Left lung (tissue), 14 donors: ENCODE measurements around the gene BTN2A1. TPM values are rescaled to one million over a fixed set of nuclear protein-coding genes. Genes with fewer than 3 reads are reported as not detected.

Source experiments
- ATAC-seq: fragments of 200-7000 bp; cut with Tn5 transposase; one replicate; pipeline ENCODE4 v1.9.1; 2020; ENCODE audit warnings: moderate library complexity
- DNase-seq, 4 donors: peaks; one replicate each; pipeline ENCODE4 v3.0.0-alpha.2; 2013 to 2020
- H3K27ac ChIP-seq, 2 donors: fragments of 200-600 bp; sonication (generic) in 1 of 2; one replicate each; pipeline versions ENCODE4 v1.5.0 to v1.8.0; 2020 to 2021
- H3K27me3 ChIP-seq, 2 donors: fragments of 200-600 bp; sonication (generic) in 1 of 2; one replicate each; pipeline versions ENCODE4 v1.5.0 to v1.8.0; 2020 to 2021
- H3K36me3 ChIP-seq, 2 donors: fragments of 200-600 bp; sonication (generic) in 1 of 2; one replicate each; pipeline versions ENCODE4 v1.5.0 to v1.8.0; 2020 to 2021
- H3K4me1 ChIP-seq, 2 donors: fragments of 200-600 bp; one replicate each; pipeline ENCODE4 v1.8.0; 2021
- H3K4me3 ChIP-seq, 2 donors: fragments of 200-600 bp; sonication (generic) in 1 of 2; one replicate each; pipeline versions ENCODE4 v1.5.0 to v1.8.0; 2020 to 2021; ENCODE audit warnings: mild to moderate bottlenecking in 1 of 2
- H3K9me3 ChIP-seq, 2 donors: fragments of 200-600 bp; sonication (generic) in 1 of 2; one replicate each; pipeline versions ENCODE4 v1.5.0 to v1.8.0; 2020 to 2021
- CTCF ChIP-seq, 2 donors: fragments of 200-600 bp; sonication (generic) in 1 of 2; IDR thresholded peaks; one replicate each; pipeline versions ENCODE4 v1.5.0 to v1.8.0; 2021; ENCODE audit warnings: antibody characterized with exemption in 2 of 2
- intact Hi-C, 2 donors: fragments of 100-400 bp; cut with DNase I; formaldehyde crosslinking; loops; one replicate each; pipeline versions ENCODE4 v1.11.2 to v1.14.2; 2022
- long read RNA-seq, 12 donors: library from polyadenylated mRNA in 2 of 12; unstranded in 2 of 12; transcript quantifications; one replicate each; pipeline ENCODE4 v2.0.0 and lab custom pipeline, GENCODE V29; 2019 to 2026
- polyA plus RNA-seq, 6 donors: library from polyadenylated mRNA; unstranded; fragments of 120-200 nt; gene quantifications; one replicate each; pipeline ENCODE4 v1.2.1, GENCODE V29; 2013; ENCODE audit not compliant: insufficient read length in 6 of 6
- total RNA-seq, 2 donors: library from RNA; stranded (reverse); fragmentation: NEBNext Ultra II Directional; extraction: Animal tissue kit (Norgen Biotek cat#: 25700); gene quantifications; one replicate each; pipeline ENCODE4 v1.2.1, GENCODE V29; 2021
- donor health status: DM: no; HTN: yes; CAD: no.
- donor health status: DM: no; HTN: no; CAD: no.

BTN2A1 gene
- 10 to 100 TPM; 17.5 to 34.7 TPM for total RNA-seq
- polyA plus RNA-seq, result 10 to 100 TPM; 39.1 to 48.6 (median 43.7) TPM
- long read RNA-seq, donor 1, partial matches to known transcripts, result 10 of 12 reads
- long read RNA-seq, donor 1, other reads (novel, unspliced or antisense), result 0 of 12 reads
- long read RNA-seq, donor 2, partial matches to known transcripts, result 0 of 1 reads
- long read RNA-seq, donor 2, other reads (novel, unspliced or antisense), result 0 of 1 reads
- long read RNA-seq, donor 3, partial matches to known transcripts, result 0 of 1 reads
- long read RNA-seq, donor 3, other reads (novel, unspliced or antisense), result 0 of 1 reads
- long read RNA-seq, donor 4, partial matches to known transcripts, result 6 of 12 reads
- long read RNA-seq, donor 4, other reads (novel, unspliced or antisense), result 4 of 12 reads
- long read RNA-seq, donor 5, partial matches to known transcripts, result 0 of 3 reads
- long read RNA-seq, donor 5, other reads (novel, unspliced or antisense), result 0 of 3 reads
- long read RNA-seq, donor 6, partial matches to known transcripts, result 0 of 2 reads
- long read RNA-seq, donor 6, other reads (novel, unspliced or antisense), result 0 of 2 reads
- long read RNA-seq, donor 7, partial matches to known transcripts, result 18 of 20 reads
- long read RNA-seq, donor 7, other reads (novel, unspliced or antisense), result 0 of 20 reads
- long read RNA-seq, donor 8, result 0 reads
- long read RNA-seq, donor 9, result 0 reads
- long read RNA-seq, donor 10, partial matches to known transcripts, result 4 of 7 reads
- long read RNA-seq, donor 10, other reads (novel, unspliced or antisense), result 2 of 7 reads
- long read RNA-seq, donor 11, partial matches to known transcripts, result 0 of 1 reads
- long read RNA-seq, donor 11, other reads (novel, unspliced or antisense), result 0 of 1 reads
- long read RNA-seq, donor 12, result 0 reads

DNA sequence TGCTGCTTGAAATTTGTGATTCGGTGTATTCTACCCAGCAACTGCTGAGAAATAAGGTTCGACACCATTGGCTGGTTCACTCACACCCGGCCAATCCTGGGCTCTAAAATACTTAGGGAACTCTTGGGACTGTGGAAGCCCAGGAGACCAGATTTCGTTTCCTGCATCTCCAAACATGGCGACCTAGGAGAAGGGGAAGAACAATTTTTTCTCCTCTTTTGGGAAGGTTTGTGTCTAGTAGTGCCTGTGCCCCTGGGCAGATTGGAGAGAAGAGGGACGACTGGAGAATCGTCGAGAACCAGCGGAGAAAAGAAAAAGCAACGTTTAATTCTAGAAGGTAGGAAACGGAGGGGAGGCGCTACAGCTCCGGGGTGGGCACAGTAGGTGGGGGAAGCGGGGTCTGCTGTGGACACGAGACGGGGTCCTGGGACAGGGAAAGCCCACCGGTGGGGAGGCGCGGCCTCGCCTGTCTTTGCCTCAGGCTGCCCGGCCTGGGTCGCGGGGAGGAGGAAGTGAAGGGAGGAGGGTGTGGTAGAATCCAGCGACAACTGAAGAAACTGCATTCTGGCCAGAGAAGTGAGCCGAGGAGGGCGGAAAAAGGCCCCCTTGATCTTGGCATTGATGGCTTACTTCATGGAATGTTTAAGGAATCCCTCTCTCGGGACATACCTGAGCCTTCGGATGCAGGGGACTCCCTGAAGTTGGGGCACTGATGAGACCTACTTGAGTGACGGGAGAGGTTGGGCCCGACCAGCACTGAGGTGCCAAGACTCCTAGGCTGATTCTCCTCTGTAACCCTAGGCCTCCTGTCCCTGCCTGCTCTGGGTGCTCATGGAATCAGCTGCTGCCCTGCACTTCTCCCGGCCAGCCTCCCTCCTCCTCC, at the start of gene BTN2A1:
Gene BTN2A1 (plus strand): TSS at position 150 of the 883 bp plus-strand sequence. CDS start 682 bp downstream, at position 832.
- intact Hi-C loops, result no loop called here
- H3K27me3 ChIP-seq, result no peaks in the 10 kb centered on the region
- no peaks in the 10 kb centered on the region for H3K9me3 ChIP-seq
- H3K36me3 ChIP-seq, result peaks cover 0 to 39% of the 10 kb centered on the region in 2 donors
- DNase-seq, result peak; percentile 83 to 94 (median 88)
- peak; percentile 99 for ATAC-seq
- no peak for TF ChIP-seq CTCF (IDR thresholded peaks at IDR 0.05)
- peak within 1 kb of the TSS; percentile 63 to 85 for H3K4me3 ChIP-seq
- H3K4me1 ChIP-seq, result peaks cover 19 to 58% of the 10 kb centered on the region in 2 donors
- peak within 1 kb of the TSS; percentile 95 to 97 for H3K27ac ChIP-seq

- Histone ChIP-seq H3K27me3 (no peaks in the 10 kb centered on the region), H3K27ac (no peak overlapping the region), H3K36me3 (peaks cover 0 to 74% of the 10 kb centered on the region in 2 donors), H3K4me3 (no peak overlapping the region), H3K9me3 (no peaks in the 10 kb centered on the region), H3K4me1 (peaks cover 0 to 22% of the 10 kb centered on the region in 2 donors)
- intact Hi-C loops, result no loop called here
- no peak for ATAC-seq
- TF ChIP-seq CTCF (IDR thresholded peaks at IDR 0.05), result no peak
- DNase-seq, result no peak
Measured at GRCh38 chr6:26408828-26409730, 48.7 kb upstream of the BTN2A1 start.

DNA sequence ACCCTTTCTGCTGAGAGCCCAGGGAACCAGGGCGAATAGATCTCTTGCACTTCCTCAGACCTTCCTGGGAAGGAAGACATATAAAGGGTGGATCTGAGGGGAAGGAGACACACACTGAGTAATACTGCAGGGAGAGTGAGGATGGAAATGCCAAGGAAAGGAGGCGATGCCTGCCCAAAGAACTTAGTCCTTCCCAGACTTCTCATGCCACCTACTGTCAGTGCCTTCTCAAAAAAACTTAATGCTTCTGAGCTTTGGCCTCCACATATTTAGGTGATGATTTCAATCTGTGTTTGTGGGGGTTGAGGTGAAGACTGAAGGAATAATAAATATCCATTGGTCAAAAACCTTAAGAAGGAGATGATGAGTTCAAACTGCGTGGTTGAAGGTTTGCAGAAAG, 46.0 kb upstream of the BTN2A1 start:
- ATAC-seq, result no peak
- H3K4me3 ChIP-seq, result no peak overlapping the region

More for the DNA sequence above, 46.0 kb upstream of the BTN2A1 start:
- H3K36me3 ChIP-seq, result peaks cover 0 to 65% of the 10 kb centered on the region in 2 donors
- no peak for TF ChIP-seq CTCF (IDR thresholded peaks at IDR 0.05)
- peaks cover 0 to 10% of the 10 kb centered on the region in 2 donors for H3K4me1 ChIP-seq
- no peak overlapping the region for H3K27ac ChIP-seq
- intact Hi-C loops, result no loop called here
- DNase-seq, result no peak
- no peaks in the 10 kb centered on the region for H3K27me3 ChIP-seq
- H3K9me3 ChIP-seq, result no peaks in the 10 kb centered on the region
